Renal cortex interstitium (tissue), 11 donors: ENCODE data around the gene ZNF507. TPM values are rescaled to one million over a fixed set of nuclear protein-coding genes. Genes with fewer than 3 reads are reported as not detected.

Experiments used
- DNase-seq, 11 donors: peaks; one replicate each; pipeline ENCODE4 v3.0.0-alpha.2; 2013; ENCODE audit warnings: low read depth in 9 of 11, low spot score in 4 of 11; ENCODE audit errors: extremely low read depth in 1 of 11
- polyA plus RNA-seq, 3 donors: library from polyadenylated mRNA; unstranded; fragments of 120-200 nt; gene quantifications; one replicate each; pipeline ENCODE4 v1.2.1, GENCODE V29; 2013; ENCODE audit not compliant: insufficient read length in 3 of 3

Gene ZNF507
- polyA plus RNA-seq, 3 donors, result 24.7 to 29.7 (median 28.1) TPM

DNA sequence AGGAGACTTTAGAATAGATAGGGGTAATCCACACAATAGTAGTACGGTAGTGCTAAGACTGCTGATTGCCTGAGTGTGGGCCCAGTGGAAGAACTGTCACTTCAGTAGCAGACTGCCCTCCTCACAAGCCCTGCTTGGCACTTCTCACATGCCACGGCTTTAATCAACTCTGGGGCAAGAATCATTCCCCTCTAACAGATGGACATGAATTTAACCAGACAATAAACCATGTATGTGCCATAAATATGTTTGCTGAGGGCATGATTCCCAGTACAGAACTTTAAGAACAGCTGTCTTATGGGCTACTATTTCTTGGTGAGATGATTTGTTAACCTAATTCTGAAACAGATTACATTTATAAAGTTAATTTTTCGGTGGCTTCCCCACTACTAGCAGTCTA is 82.1 kb downstream of the ZNF507 start:
- no peak for DNase-seq

DNA sequence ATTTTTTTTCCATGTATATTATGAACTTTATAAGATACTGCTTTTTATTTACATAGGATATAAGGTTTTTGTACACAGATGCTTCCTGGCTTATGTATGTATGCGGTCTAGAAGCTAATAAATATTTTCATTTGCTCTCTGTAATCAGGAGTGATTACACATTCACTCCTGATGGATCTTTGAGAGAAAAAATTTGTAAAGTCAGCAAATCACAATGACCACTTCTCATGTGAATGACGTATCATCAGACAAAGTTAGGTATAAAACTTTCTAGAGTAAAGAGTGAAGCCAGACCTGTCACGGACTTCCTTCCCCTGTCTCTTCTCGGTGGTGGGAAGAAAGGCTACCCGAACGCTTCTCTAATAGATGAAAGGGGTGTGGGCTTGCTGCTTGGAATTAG is 91.3 kb downstream of the ZNF507 start:
- DNase-seq, result no peak

DNA sequence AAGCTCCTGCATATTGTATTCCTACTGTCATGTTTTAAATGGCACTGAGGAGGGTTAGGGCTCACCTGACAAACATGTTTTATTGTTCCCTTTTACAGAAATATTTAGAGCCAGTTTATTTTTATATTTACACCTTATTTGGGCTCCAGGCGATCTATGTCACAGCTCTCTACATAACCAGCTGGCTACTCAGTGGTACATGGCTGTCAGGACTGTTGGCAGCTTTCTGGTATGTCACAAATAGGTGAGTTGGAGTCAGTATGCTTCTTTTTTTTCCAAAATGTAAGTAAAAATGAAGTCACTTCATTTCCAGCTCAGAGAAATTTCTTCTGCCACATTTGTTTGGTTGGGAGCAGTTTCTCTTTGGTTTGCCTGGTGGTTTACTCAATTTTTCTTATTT is 91.7 kb downstream of the ZNF507 start:
- DNase-seq, result no peak

Other genes with a start within 250 kb of the ZNF507 start
- gene DPY19L3, start 60.2 kb downstream of the ZNF507 start, polyA plus RNA-seq, result 10 to 100 TPM; 59.5 to 72.0 (median 70.0) TPM
- gene PDCD5, start 235.6 kb downstream of the ZNF507 start, polyA plus RNA-seq, result 100 to 1,000 TPM; 111 to 136 (median 119) TPM